Adrenal gland (tissue), 5 donors: ENCODE measurements around the gene WDFY4.

Source experiments
- POLR2A ChIP-seq, 2 donors: fragments of 450-650 bp; IDR thresholded peaks; one replicate each; pipeline ENCODE4 v1.6.1; 2017; ENCODE audit warnings: antibody characterized with exemption in 2 of 2, mild to moderate bottlenecking in 2 of 2, moderate library complexity in 1 of 2
- TF ChIP-seq, protein P1 (sequence below), 6 experiments: fragments of 450-650 bp in 4 of 6; fragments of 200-600 bp in 2 of 6; sonication (generic) in 1 of 6; IDR thresholded peaks; 1 replicate in 5 of 6; 2 replicates in 1 of 6; pipeline versions ENCODE4 v1.5.1 to v1.8.0; 2016 to 2021; ENCODE audit warnings: antibody characterized with exemption in 6 of 6, mild to moderate bottlenecking in 2 of 6, moderate library complexity in 1 of 6
- donor health status: DM: no; HTN: no; CAD: no.

DNA sequence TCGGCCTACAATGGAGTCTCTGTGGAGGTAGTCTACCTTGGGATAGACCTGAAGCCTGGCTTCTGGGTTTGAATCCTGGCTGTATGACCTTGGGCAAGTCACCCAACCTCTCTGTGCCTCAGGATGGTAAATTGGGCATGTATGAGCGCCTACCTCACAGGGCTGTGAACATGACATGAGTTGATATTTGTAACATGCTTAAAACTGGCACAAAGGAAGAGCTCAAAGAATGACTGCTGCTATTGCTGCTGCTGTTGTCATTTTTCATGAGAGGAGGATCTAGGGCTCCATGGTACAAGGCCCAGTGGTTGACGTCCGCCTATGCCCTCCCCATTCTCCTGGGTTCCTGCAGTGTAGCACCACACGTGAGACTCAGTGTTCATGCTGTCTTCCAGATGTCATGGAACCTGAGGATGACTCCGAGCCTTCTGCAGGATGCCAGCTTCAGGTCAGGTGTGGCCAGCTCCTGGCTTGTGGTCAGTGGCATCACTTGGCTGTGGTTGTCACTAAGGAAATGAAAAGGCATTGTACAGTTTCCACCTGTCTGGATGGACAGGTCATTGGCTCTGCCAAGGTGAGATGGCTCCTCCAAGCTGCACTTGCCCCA is 95.0 kb downstream of the WDFY4 start:
- TF ChIP-seq, protein P1, sequence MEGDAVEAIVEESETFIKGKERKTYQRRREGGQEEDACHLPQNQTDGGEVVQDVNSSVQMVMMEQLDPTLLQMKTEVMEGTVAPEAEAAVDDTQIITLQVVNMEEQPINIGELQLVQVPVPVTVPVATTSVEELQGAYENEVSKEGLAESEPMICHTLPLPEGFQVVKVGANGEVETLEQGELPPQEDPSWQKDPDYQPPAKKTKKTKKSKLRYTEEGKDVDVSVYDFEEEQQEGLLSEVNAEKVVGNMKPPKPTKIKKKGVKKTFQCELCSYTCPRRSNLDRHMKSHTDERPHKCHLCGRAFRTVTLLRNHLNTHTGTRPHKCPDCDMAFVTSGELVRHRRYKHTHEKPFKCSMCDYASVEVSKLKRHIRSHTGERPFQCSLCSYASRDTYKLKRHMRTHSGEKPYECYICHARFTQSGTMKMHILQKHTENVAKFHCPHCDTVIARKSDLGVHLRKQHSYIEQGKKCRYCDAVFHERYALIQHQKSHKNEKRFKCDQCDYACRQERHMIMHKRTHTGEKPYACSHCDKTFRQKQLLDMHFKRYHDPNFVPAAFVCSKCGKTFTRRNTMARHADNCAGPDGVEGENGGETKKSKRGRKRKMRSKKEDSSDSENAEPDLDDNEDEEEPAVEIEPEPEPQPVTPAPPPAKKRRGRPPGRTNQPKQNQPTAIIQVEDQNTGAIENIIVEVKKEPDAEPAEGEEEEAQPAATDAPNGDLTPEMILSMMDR (IDR thresholded peaks at IDR 0.05): no peak
- TF ChIP-seq POLR2A (IDR thresholded peaks at IDR 0.05): no peak
